ENCODE measurements around the gene TMEM147. TPM values are rescaled to one million over a fixed set of nuclear protein-coding genes. Genes with fewer than 3 reads are reported as not detected.

The TMEM147 gene
- total RNA-seq, 1 experiment from 2014 or later = 126 TPM

DNA sequence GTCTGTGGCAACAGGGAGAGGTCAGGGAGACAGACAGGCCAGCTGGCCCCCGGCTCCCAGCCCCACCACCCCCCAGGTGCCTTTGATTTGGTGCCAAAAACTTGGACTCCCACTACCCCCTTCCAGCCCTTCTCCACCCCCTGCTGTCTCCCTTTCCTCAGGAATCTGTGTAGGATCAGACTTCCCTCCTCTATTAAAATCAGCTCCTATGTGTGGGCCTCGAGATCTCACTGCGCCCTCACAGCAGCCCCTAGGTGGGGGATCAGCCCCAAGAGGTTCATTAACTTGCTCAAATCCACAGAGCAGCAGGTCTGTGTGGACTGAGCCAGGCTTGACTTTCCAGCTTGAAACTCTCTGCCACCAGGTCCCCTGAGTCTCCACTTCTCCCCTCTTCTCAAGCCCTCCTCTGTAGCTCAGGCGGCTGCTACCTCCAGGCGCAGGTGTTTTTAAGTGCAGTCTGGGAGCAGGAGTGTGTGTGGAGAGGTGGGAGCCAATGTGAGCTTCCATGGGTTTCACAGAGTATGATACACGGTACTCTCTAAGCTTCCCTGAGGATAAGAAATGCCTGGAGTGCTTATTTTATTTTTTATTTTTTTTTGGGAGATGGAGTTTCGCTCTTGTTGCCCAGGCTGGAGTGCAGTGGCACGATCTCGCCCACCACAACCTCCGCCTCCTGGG, 10.5 kb upstream of the TMEM147 start:
- Histone ChIP-seq H3K9me3 (no peaks in the 10 kb centered on the region), H3K36me3 (ENCODE audit: control insufficient read depth, insufficient read depth, low read length) (no peaks in the 10 kb centered on the region), H3K4me3 (ENCODE audit: low read depth, low read length) (no peak overlapping the region), H3K27me3 (replicated peaks; ENCODE audit: control insufficient read depth, insufficient read depth, low read length) (no peaks in the 10 kb centered on the region), H3K4me1 (no peaks in the 10 kb centered on the region)
- CTCF ChIA-PET = no interaction called here
- Mint-ChIP-seq H3K36me3 (ENCODE audit: insufficient read depth, unreplicated experiment) (no peaks in the 10 kb centered on the region), H3K4me1 (ENCODE audit: low read depth, unreplicated experiment) (no peaks in the 10 kb centered on the region), H3K4me3 (ENCODE audit: unreplicated experiment) (no peak overlapping the region), H3K27ac (ENCODE audit: unreplicated experiment) (no peak overlapping the region), H3K9me3 (ENCODE audit: unreplicated experiment) (no peaks in the 10 kb centered on the region), H3K27me3 (ENCODE audit: insufficient read depth, unreplicated experiment) (peaks cover 11% of the 10 kb centered on the region)
- intact Hi-C loops (cut with micrococcal nuclease; ENCODE audit: unreplicated experiment) = no loop called here
- POLR2A ChIA-PET = interaction anchor here (1.0 kb wide), 1 partner anchor 24 kb away, joined by 3 read pairs; no protein-coding TSS in a partner anchor
- DNase-seq = no peak
- TF ChIP-seq, protein P1, sequence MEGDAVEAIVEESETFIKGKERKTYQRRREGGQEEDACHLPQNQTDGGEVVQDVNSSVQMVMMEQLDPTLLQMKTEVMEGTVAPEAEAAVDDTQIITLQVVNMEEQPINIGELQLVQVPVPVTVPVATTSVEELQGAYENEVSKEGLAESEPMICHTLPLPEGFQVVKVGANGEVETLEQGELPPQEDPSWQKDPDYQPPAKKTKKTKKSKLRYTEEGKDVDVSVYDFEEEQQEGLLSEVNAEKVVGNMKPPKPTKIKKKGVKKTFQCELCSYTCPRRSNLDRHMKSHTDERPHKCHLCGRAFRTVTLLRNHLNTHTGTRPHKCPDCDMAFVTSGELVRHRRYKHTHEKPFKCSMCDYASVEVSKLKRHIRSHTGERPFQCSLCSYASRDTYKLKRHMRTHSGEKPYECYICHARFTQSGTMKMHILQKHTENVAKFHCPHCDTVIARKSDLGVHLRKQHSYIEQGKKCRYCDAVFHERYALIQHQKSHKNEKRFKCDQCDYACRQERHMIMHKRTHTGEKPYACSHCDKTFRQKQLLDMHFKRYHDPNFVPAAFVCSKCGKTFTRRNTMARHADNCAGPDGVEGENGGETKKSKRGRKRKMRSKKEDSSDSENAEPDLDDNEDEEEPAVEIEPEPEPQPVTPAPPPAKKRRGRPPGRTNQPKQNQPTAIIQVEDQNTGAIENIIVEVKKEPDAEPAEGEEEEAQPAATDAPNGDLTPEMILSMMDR (IDR thresholded peaks at IDR 0.05; ENCODE audit: insufficient read depth in 1 of 2, low read depth in 1 of 2, low read length in 1 of 2, severe bottlenecking in 1 of 2, unreplicated experiment in 1 of 2) = no peak
- BruUV-seq (replicated peaks) = no TSS peak

DNA sequence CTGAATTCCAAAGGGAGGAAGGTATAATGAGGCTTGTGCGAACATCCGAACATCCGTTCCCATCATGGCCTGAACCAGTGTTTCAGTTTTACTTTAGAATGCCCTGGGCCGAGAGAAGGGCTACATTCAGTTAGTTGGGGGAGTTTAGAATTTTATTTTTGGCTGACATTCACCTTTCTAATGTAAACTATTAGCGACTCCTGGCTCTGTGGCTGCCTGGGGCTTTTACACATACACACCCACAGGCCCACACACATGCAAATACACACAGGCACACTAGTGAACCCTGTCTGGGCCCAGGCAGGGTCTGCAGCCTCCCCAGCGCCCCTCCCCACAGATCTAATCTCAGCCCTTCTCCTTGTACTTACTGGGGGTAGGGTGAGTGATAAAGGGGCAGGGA, 6.1 kb upstream of the TMEM147 start:
- no peaks in the 10 kb centered on the region for H3K27me3 ChIP-seq (replicated peaks; ENCODE audit: control insufficient read depth, insufficient read depth, low read length)
- Mint-ChIP-seq H3K9me3 (ENCODE audit: unreplicated experiment) (no peaks in the 10 kb centered on the region), H3K27ac (ENCODE audit: unreplicated experiment) (no peak overlapping the region), H3K4me3 (ENCODE audit: unreplicated experiment) (no peak overlapping the region), H3K27me3 (ENCODE audit: insufficient read depth, unreplicated experiment) (no peaks in the 10 kb centered on the region), H3K36me3 (ENCODE audit: insufficient read depth, unreplicated experiment) (no peaks in the 10 kb centered on the region), H3K4me1 (ENCODE audit: low read depth, unreplicated experiment) (peaks cover 2% of the 10 kb centered on the region)
- BruUV-seq (replicated peaks) = no TSS peak
- H3K36me3 ChIP-seq (ENCODE audit: control insufficient read depth, insufficient read depth, low read length) = no peaks in the 10 kb centered on the region
- no peak for DNase-seq
- H3K9me3 ChIP-seq = no peaks in the 10 kb centered on the region
- peaks cover 3% of the 10 kb centered on the region; the same call in 1 of the 2 replicates for H3K4me1 ChIP-seq
- H3K4me3 ChIP-seq (ENCODE audit: low read depth, low read length) = no peak overlapping the region
- TF ChIP-seq, protein P1 (IDR thresholded peaks at IDR 0.05; ENCODE audit: insufficient read depth in 1 of 2, low read depth in 1 of 2, low read length in 1 of 2, severe bottlenecking in 1 of 2, unreplicated experiment in 1 of 2) = no peak
- POLR2A ChIA-PET = no interaction called here
- CTCF ChIA-PET = interaction anchor here (1.3 kb wide), 1 partner anchor 29 kb away, joined by 3 read pairs; no protein-coding TSS in a partner anchor
- intact Hi-C loops (cut with micrococcal nuclease; ENCODE audit: unreplicated experiment) = no loop called here

DNA sequence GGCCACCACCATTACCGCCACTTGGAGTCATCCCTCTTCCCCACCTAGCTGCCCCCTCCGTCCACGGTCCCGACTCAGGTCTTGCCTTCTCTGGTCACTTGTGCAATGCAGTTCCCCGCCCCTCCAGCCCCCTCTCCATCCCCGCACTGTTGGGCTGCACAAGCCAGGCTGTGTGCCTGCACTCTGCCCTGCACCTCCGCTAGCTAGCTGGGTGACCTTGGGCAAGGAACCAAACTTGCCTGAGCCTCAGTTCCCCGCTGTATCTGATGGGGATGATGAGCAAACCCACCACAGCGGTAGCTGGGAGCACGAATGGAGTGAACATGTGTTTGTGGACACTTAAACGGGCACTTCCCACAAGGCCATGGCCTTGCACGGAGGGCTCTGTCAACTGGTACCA, 5.6 kb upstream of the TMEM147 start:
- H3K27me3 ChIP-seq (replicated peaks; ENCODE audit: control insufficient read depth, insufficient read depth, low read length) = no peaks in the 10 kb centered on the region
- H3K36me3 Mint-ChIP-seq (ENCODE audit: insufficient read depth, unreplicated experiment) = no peaks in the 10 kb centered on the region
- CTCF ChIA-PET = no interaction called here
- H3K27me3 Mint-ChIP-seq (ENCODE audit: insufficient read depth, unreplicated experiment) = no peaks in the 10 kb centered on the region
- TF ChIP-seq, protein P1 (IDR thresholded peaks at IDR 0.05; ENCODE audit: insufficient read depth in 1 of 2, low read depth in 1 of 2, low read length in 1 of 2, severe bottlenecking in 1 of 2, unreplicated experiment in 1 of 2) = no peak
- no peak overlapping the region for H3K4me3 Mint-ChIP-seq (ENCODE audit: unreplicated experiment)
- peaks cover 6% of the 10 kb centered on the region for H3K4me1 Mint-ChIP-seq (ENCODE audit: low read depth, unreplicated experiment)
- no peaks in the 10 kb centered on the region for H3K9me3 Mint-ChIP-seq (ENCODE audit: unreplicated experiment)
- no peaks in the 10 kb centered on the region for H3K36me3 ChIP-seq (ENCODE audit: control insufficient read depth, insufficient read depth, low read length)
- H3K9me3 ChIP-seq = no peaks in the 10 kb centered on the region
- BruUV-seq (replicated peaks) = no TSS peak
- no peak overlapping the region for H3K27ac Mint-ChIP-seq (ENCODE audit: unreplicated experiment)
- H3K4me1 ChIP-seq = peaks cover 7% of the 10 kb centered on the region; the same call in 1 of the 2 replicates
- POLR2A ChIA-PET = no interaction called here
- no peak for DNase-seq
- intact Hi-C loops (cut with micrococcal nuclease; ENCODE audit: unreplicated experiment) = no loop called here
- no peak overlapping the region for H3K4me3 ChIP-seq (ENCODE audit: low read depth, low read length)

Data from Caco-2 (cell line).